Measurements from ENCODE around the gene PSMG3. TPM values are rescaled to one million over a fixed set of nuclear protein-coding genes. Genes with fewer than 3 reads are reported as not detected.

The PSMG3 gene
- polyA plus RNA-seq, 1 donor (not counting 4 experiments of a cell fraction or from before 2014, with no cell fraction given): 49.6 TPM

DNA sequence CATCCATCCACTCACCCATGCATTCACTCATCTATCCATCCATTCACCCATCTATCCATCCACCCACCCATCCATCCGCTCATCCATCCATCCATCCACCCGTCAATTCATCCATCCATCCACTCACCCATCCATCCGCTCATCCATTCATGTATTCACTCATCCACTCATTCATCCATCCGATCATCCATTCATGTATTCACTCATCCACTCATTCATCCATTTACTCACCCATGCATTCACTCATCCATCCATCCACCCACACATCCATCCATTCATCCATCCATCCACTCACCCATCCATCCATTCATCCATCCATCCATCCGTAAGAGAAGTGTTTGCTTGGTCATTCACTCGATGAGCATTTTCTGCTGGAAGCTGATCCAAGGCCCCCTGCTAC lies 8.7 kb upstream of the PSMG3 start:
- Histone ChIP-seq H3K9ac (ENCODE audit: control insufficient read depth, extremely low read depth, insufficient read depth, low read length) (no peak overlapping the region), H2AFZ (ENCODE audit: control insufficient read depth, low read length) (no peak overlapping the region), H3K4me2 (ENCODE audit: control insufficient read depth, extremely low read depth, insufficient read depth, low read depth, low read length) (no peak overlapping the region), H3K27me3 (ENCODE audit: control insufficient read depth, extremely low read depth, insufficient read depth, low read length) (no peaks in the 10 kb centered on the region), H4K20me1 (ENCODE audit: control insufficient read depth, extremely low read depth, insufficient read depth, low read length) (no peaks in the 10 kb centered on the region), H3K27ac (ENCODE audit: control insufficient read depth, insufficient read depth, low read length) (no peak overlapping the region), H3K36me3 (ENCODE audit: control insufficient read depth in 2 of 2, extremely low read depth in 1 of 2, insufficient read depth in 2 of 2, low read length in 2 of 2) (no peaks in the 10 kb centered on the region), H3K4me3 (ENCODE audit: control insufficient read depth in 2 of 3, extremely low read depth in 1 of 3, insufficient read depth in 2 of 3, low read depth in 1 of 3, low read length in 3 of 3) (no peak overlapping the region), H3K4me1 (ENCODE audit: control insufficient read depth, extremely low read depth, insufficient read depth, low read length) (no peaks in the 10 kb centered on the region), H3K79me2 (ENCODE audit: control insufficient read depth, insufficient read depth, low read length) (no peaks in the 10 kb centered on the region), H3K9me3 (ENCODE audit: control insufficient read depth, low read depth, low read length) (no peaks in the 10 kb centered on the region), H3K9me1 (ENCODE audit: control insufficient read depth, extremely low read depth, insufficient read depth, low read length) (no peaks in the 10 kb centered on the region)
- FAIRE-seq (no peak), DNase-seq (ENCODE audit: low read depth, low spot score) (no peak)
- dilution Hi-C loops (cut with MboI; ENCODE audit: extremely low pct_ligation_motif_present, low sequenced_read_pairs): no loop called here
- TF ChIP-seq, protein P1, sequence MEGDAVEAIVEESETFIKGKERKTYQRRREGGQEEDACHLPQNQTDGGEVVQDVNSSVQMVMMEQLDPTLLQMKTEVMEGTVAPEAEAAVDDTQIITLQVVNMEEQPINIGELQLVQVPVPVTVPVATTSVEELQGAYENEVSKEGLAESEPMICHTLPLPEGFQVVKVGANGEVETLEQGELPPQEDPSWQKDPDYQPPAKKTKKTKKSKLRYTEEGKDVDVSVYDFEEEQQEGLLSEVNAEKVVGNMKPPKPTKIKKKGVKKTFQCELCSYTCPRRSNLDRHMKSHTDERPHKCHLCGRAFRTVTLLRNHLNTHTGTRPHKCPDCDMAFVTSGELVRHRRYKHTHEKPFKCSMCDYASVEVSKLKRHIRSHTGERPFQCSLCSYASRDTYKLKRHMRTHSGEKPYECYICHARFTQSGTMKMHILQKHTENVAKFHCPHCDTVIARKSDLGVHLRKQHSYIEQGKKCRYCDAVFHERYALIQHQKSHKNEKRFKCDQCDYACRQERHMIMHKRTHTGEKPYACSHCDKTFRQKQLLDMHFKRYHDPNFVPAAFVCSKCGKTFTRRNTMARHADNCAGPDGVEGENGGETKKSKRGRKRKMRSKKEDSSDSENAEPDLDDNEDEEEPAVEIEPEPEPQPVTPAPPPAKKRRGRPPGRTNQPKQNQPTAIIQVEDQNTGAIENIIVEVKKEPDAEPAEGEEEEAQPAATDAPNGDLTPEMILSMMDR (optimal IDR thresholded peaks at IDR 0.05 in 1 of 3, IDR thresholded peaks at IDR 0.05 in 1 of 3, conservative IDR thresholded peaks at IDR 0.05 in 1 of 3; ENCODE audit: extremely low read depth in 1 of 3, insufficient read depth in 2 of 3, low read length in 3 of 3): no peak
- TF ChIP-seq EZH2 (IDR thresholded peaks at IDR 0.05; ENCODE audit: low read length): no peak

DNA sequence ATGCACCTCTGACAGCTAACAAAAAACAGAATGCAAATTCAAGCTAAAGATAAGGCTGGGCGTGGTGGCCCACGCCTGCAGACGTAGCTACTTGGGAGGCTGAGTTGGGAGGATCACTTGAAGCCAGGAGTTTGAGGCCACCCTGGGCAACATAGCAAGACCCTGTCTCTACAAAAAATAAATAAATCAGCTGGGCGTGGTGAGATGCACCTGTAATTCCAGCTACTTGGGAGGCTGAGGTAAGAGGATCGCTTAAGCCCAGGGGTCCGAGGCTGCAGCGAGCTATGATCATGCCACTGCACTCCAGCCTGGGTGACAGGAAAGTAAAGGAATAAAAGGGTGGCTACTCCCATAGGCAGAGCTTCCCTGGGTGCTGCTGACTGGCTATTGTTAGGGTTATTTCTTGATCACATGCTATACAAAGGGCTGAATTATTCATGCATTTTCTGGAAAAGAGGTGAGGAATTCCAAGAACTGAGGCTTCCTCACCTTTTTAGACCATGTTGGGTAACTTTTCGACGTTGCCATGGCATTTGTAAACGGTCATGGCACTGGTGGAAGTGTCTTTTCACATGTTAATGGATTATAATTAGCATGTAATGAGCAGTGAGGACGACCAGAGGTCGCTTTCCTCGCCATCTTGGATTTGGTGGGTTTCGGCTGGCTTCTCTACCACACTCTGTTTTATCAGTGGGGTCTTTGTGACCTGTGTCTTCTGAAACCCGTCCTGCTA lies 6.9 kb upstream of the PSMG3 start:
- no peak overlapping the region for H3K27ac ChIP-seq (ENCODE audit: control insufficient read depth, insufficient read depth, low read length)
- no peaks in the 10 kb centered on the region for H3K79me2 ChIP-seq (ENCODE audit: control insufficient read depth, insufficient read depth, low read length)
- H4K20me1 ChIP-seq (ENCODE audit: control insufficient read depth, extremely low read depth, insufficient read depth, low read length): no peaks in the 10 kb centered on the region
- H3K27me3 ChIP-seq (ENCODE audit: control insufficient read depth, extremely low read depth, insufficient read depth, low read length): no peaks in the 10 kb centered on the region
- H3K36me3 ChIP-seq (ENCODE audit: control insufficient read depth in 2 of 2, extremely low read depth in 1 of 2, insufficient read depth in 2 of 2, low read length in 2 of 2): no peaks in the 10 kb centered on the region
- no peaks in the 10 kb centered on the region for H3K9me3 ChIP-seq (ENCODE audit: control insufficient read depth, low read depth, low read length)
- TF ChIP-seq, protein P1 (optimal IDR thresholded peaks at IDR 0.05 in 1 of 3, IDR thresholded peaks at IDR 0.05 in 1 of 3, conservative IDR thresholded peaks at IDR 0.05 in 1 of 3; ENCODE audit: extremely low read depth in 1 of 3, insufficient read depth in 2 of 3, low read length in 3 of 3): no peak
- no peak for TF ChIP-seq EZH2 (IDR thresholded peaks at IDR 0.05; ENCODE audit: low read length)
- H2AFZ ChIP-seq (ENCODE audit: control insufficient read depth, low read length): no peak overlapping the region
- no peaks in the 10 kb centered on the region for H3K4me1 ChIP-seq (ENCODE audit: control insufficient read depth, extremely low read depth, insufficient read depth, low read length)
- H3K9me1 ChIP-seq (ENCODE audit: control insufficient read depth, extremely low read depth, insufficient read depth, low read length): no peaks in the 10 kb centered on the region
- no peak for FAIRE-seq
- H3K4me2 ChIP-seq (ENCODE audit: control insufficient read depth, extremely low read depth, insufficient read depth, low read depth, low read length): no peak overlapping the region
- dilution Hi-C loops (cut with MboI; ENCODE audit: extremely low pct_ligation_motif_present, low sequenced_read_pairs): no loop called here
- no peak overlapping the region for H3K9ac ChIP-seq (ENCODE audit: control insufficient read depth, extremely low read depth, insufficient read depth, low read length)
- H3K4me3 ChIP-seq (ENCODE audit: control insufficient read depth in 2 of 3, extremely low read depth in 1 of 3, insufficient read depth in 2 of 3, low read depth in 1 of 3, low read length in 3 of 3): no peak overlapping the region
- DNase-seq (ENCODE audit: low read depth, low spot score): no peak
